Ovary (tissue), 3 donors: Measurements from ENCODE around the gene ATXN10.

Source experiments
- CTCF ChIP-seq, 3 donors: fragments of 450-650 bp in 2 of 3; fragments of 200-600 bp in 1 of 3; IDR thresholded peaks; one replicate each; pipeline versions ENCODE4 v1.5.1 to v1.8.0; 2016 to 2022; ENCODE audit warnings: antibody characterized with exemption in 3 of 3, mild to moderate bottlenecking in 1 of 3
- EP300 ChIP-seq: sonication (generic); formaldehyde crosslinking; IDR thresholded peaks from one replicate; pipeline ENCODE4 v1.6.1; 2017; ENCODE audit warnings: antibody characterized with exemption
- donor health status: DM: no; HTN: no; CAD: no.

GRCh38 chr22:45750626-45751025 is 79.0 kb downstream of the ATXN10 start:
- TF ChIP-seq CTCF (IDR thresholded peaks at IDR 0.05) (no peak), EP300 (no peak)
